ENCODE measurements around the gene F10. TPM values are rescaled to one million over a fixed set of nuclear protein-coding genes. Genes with fewer than 3 reads are reported as not detected.

F10 gene
- total RNA-seq, 1 experiment from 2014 or later: not detected

DNA sequence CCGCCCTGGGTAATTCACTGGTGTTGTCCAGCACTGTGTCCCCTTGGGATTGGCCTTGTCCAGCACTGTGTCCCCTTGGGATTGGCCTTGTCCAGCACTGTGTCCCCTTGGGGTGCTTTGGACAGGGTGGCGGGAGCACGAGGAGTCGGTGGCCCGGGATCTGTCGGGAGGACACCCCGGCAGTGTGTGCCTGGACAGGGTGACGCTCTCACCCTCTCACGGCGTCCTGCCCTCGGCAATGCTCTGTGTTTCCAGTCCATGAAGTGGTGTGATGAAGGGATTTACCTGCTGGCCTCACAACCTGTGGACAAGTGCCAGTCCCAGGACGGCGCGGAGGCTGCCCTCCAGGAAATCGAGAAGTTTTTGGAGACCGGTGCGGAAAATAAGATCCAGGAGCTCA lies 46.9 kb upstream of the F10 start:
- TF ChIP-seq, protein P1, sequence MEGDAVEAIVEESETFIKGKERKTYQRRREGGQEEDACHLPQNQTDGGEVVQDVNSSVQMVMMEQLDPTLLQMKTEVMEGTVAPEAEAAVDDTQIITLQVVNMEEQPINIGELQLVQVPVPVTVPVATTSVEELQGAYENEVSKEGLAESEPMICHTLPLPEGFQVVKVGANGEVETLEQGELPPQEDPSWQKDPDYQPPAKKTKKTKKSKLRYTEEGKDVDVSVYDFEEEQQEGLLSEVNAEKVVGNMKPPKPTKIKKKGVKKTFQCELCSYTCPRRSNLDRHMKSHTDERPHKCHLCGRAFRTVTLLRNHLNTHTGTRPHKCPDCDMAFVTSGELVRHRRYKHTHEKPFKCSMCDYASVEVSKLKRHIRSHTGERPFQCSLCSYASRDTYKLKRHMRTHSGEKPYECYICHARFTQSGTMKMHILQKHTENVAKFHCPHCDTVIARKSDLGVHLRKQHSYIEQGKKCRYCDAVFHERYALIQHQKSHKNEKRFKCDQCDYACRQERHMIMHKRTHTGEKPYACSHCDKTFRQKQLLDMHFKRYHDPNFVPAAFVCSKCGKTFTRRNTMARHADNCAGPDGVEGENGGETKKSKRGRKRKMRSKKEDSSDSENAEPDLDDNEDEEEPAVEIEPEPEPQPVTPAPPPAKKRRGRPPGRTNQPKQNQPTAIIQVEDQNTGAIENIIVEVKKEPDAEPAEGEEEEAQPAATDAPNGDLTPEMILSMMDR (IDR thresholded peaks at IDR 0.05; ENCODE audit: unreplicated experiment): no peak
- POLR2A ChIA-PET: no interaction called here
- Mint-ChIP-seq H3K9me3 (ENCODE audit: unreplicated experiment) (no peaks in the 10 kb centered on the region), H3K27me3 (ENCODE audit: insufficient read depth, unreplicated experiment) (peaks cover 12% of the 10 kb centered on the region), H3K27ac (ENCODE audit: low read depth, unreplicated experiment) (no peak overlapping the region), H3K4me3 (ENCODE audit: unreplicated experiment) (no peak overlapping the region), H3K4me1 (ENCODE audit: insufficient read depth, unreplicated experiment) (no peaks in the 10 kb centered on the region), H3K36me3 (ENCODE audit: insufficient read depth, unreplicated experiment) (no peaks in the 10 kb centered on the region)
- CTCF ChIA-PET: no interaction called here
- intact Hi-C loops (cut with micrococcal nuclease): no loop called here
- no TSS peak for BruUV-seq (replicated peaks)
- no peak for DNase-seq (ENCODE audit: unreplicated experiment)

DNA sequence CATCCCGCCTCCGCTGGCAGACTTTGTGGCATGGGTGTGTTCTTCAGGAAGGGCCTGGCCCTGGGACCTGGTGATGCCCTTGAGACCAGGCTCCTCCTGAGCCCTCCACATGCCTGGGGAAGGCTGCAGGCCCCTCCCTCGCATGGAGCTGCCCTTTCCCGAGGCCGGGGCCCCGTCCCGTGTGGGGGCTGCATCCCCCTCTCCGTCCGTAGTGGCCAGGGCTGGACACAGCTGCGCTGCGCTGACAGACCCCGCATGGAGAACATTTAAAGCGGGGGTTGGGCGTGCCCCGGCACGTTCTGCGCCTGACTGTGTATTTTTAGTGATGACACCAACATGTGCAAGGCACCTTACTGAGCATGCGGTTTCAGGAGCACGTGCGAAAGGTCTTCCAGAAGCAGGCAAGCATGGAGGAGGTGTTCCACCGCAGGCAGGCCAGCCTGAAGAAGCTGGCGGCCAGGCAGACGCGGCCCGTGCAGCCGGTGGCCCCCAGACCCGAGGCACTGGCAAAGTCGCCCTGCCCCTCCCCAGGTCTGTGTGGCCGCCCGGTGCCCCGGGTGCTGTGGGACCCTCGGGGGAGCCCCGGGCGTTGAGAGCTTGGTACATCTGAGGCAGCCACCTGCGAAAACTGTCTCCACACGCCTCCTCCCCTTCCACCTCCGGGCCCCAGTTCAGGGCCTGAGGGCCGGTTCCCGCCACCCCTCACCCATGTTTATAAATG lies 45.8 kb upstream of the F10 start:
- ChIA-PET POLR2A (no interaction called here), CTCF (interaction anchor here (0.7 to 0.8 kb wide), 2 partner anchors 100 to 1648 kb away, joined by 3 read pairs; no protein-coding TSS in a partner anchor)
- H3K27me3 Mint-ChIP-seq (ENCODE audit: insufficient read depth, unreplicated experiment): peaks cover 12% of the 10 kb centered on the region
- TF ChIP-seq, protein P1 (IDR thresholded peaks at IDR 0.05; ENCODE audit: unreplicated experiment): no peak
- no peaks in the 10 kb centered on the region for H3K9me3 Mint-ChIP-seq (ENCODE audit: unreplicated experiment)
- DNase-seq (ENCODE audit: unreplicated experiment): no peak
- no TSS peak for BruUV-seq (replicated peaks)
- no peaks in the 10 kb centered on the region for H3K4me1 Mint-ChIP-seq (ENCODE audit: insufficient read depth, unreplicated experiment)
- intact Hi-C loops (cut with micrococcal nuclease): no loop called here
- H3K27ac Mint-ChIP-seq (ENCODE audit: low read depth, unreplicated experiment): no peak overlapping the region
- no peak overlapping the region for H3K4me3 Mint-ChIP-seq (ENCODE audit: unreplicated experiment)
- no peaks in the 10 kb centered on the region for H3K36me3 Mint-ChIP-seq (ENCODE audit: insufficient read depth, unreplicated experiment)

DNA sequence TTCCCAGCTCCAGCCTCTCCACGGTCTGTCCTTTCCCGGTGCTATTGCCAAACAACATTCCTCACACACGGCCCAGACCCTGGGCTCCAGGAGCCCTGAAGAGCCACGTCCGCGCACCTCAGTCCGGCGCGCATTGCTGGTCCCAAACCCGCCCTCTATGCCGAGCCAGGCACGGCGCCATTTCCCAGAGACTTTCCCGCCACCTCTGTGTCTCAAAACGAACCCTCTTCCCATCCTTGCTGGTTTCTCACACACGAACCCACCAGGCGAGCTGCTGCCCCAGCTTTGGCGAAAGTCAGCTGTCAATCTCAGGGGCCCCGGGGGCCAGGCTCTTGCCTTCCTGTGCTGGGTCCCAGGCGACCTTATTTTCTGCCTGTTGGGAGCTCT lies 45.0 kb upstream of the F10 start:
- H3K36me3 Mint-ChIP-seq (ENCODE audit: insufficient read depth, unreplicated experiment): no peaks in the 10 kb centered on the region
- no peaks in the 10 kb centered on the region for H3K4me1 Mint-ChIP-seq (ENCODE audit: insufficient read depth, unreplicated experiment)
- no peak for DNase-seq (ENCODE audit: unreplicated experiment)
- intact Hi-C loops (cut with micrococcal nuclease): no loop called here
- ChIA-PET POLR2A (no interaction called here), CTCF (interaction anchor here (0.8 kb wide), 1 partner anchor 101 kb away, joined by 3 read pairs; no protein-coding TSS in a partner anchor)
- TF ChIP-seq, protein P1 (IDR thresholded peaks at IDR 0.05; ENCODE audit: unreplicated experiment): no peak
- peaks cover 9% of the 10 kb centered on the region for H3K27me3 Mint-ChIP-seq (ENCODE audit: insufficient read depth, unreplicated experiment)
- H3K4me3 Mint-ChIP-seq (ENCODE audit: unreplicated experiment): no peak overlapping the region
- no peaks in the 10 kb centered on the region for H3K9me3 Mint-ChIP-seq (ENCODE audit: unreplicated experiment)
- no TSS peak for BruUV-seq (replicated peaks)
- H3K27ac Mint-ChIP-seq (ENCODE audit: low read depth, unreplicated experiment): no peak overlapping the region

DNA sequence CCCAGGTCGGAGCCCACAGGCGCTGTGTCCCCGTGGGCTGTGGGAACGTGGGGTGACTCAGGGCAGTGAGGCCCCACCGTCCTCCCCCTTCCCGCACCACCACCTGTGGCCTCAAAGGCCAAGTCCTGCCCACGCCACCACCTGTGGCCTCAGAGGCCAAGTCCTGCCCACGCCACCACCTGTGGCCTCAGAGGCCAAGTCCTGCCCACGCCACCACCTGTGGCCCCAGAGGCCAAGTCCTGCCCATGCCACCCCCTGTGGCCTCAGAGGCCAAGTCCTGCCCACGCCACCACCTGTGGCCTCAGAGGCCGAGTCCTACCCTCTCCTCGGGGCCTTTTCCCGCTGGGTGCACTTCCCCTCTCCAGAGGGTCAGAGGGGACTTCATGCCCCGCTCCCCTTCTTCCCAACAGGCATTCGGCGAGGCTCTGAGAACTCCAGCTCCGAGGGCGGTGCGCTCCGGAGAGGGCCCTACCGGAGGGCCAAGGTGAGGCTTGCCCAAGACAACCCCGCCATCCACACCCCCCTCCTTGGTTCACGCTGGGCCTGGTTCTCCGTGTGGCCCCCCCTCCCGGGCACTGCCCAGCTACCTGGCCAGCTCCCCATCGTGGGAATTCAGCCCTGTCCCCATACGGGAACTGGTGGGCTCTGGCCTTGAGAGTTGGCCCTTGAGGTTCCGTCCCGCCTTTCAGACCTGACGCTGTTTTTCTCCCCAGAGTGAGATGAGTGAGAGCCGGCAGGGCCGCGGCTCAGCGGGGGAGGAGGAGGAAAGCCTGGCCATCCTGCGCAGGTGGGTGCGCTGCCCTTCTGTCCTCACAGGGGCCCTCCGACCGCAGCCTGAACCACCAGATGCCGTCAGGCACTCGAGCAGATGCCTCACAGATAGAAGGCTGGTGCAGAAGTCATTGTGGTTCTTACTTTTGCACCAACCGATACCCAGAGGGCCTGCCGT lies 44.4 kb upstream of the F10 start:
- Mint-ChIP-seq H3K4me1 (ENCODE audit: insufficient read depth, unreplicated experiment) (no peaks in the 10 kb centered on the region), H3K36me3 (ENCODE audit: insufficient read depth, unreplicated experiment) (no peaks in the 10 kb centered on the region), H3K27me3 (ENCODE audit: insufficient read depth, unreplicated experiment) (peaks cover 2% of the 10 kb centered on the region), H3K9me3 (ENCODE audit: unreplicated experiment) (no peaks in the 10 kb centered on the region), H3K27ac (ENCODE audit: low read depth, unreplicated experiment) (no peak overlapping the region), H3K4me3 (ENCODE audit: unreplicated experiment) (no peak overlapping the region)
- POLR2A ChIA-PET: no interaction called here
- TF ChIP-seq, protein P1 (IDR thresholded peaks at IDR 0.05; ENCODE audit: unreplicated experiment): no peak
- intact Hi-C loops (cut with micrococcal nuclease): no loop called here
- BruUV-seq (replicated peaks): no TSS peak
- CTCF ChIA-PET: interaction anchor here (0.8 kb wide), 1 partner anchor 102 kb away, joined by 3 read pairs; no protein-coding TSS in a partner anchor
- no peak for DNase-seq (ENCODE audit: unreplicated experiment)
